Smooth muscle cell (in vitro differentiated cells): ENCODE measurements around the gene ARHGEF10L. TPM values are rescaled to one million over a fixed set of nuclear protein-coding genes. Genes with fewer than 3 reads are reported as not detected.

Experiments used
- DNase-seq: peaks from one replicate; lab custom pipeline; 2025; ENCODE audit not compliant: unreplicated experiment; lab: John Stamatoyannopoulos, UW
- H2AFZ ChIP-seq: fragments of 200-600 bp; sonication (generic); 2 replicates; pipeline ENCODE4 v1.6.0; 2016; ENCODE audit warnings: antibody characterized with exemption, low read depth, mild to moderate bottlenecking
- H3F3A ChIP-seq: fragments of 200-600 bp; sonication (generic); 2 replicates; pipeline ENCODE4 v1.6.0; 2017; ENCODE audit warnings: antibody characterized with exemption, low read depth
- H3K27ac ChIP-seq: fragments of 200-600 bp; sonication (generic); 2 replicates; pipeline ENCODE4 v1.5.1; 2016; ENCODE audit warnings: low read depth, mild to moderate bottlenecking
- H3K27me3 ChIP-seq: fragments of 200-600 bp; sonication (generic); 2 replicates; pipeline ENCODE4 v1.6.1; 2016; ENCODE audit warnings: low read depth, mild to moderate bottlenecking
- H3K36me3 ChIP-seq: fragments of 200-600 bp; sonication (generic); 2 replicates; pipeline ENCODE4 v1.5.1; 2016; ENCODE audit warnings: low read depth
- H3K4me1 ChIP-seq: fragments of 200-600 bp; sonication (generic); 2 replicates; pipeline ENCODE4 v1.5.1; 2016; ENCODE audit warnings: low read depth
- H3K4me2 ChIP-seq: fragments of 200-600 bp; sonication (generic); 2 replicates; pipeline ENCODE4 v1.6.0; 2016; ENCODE audit warnings: mild to moderate bottlenecking
- H3K4me3 ChIP-seq: fragments of 200-600 bp; sonication (generic); 2 replicates; pipeline ENCODE4 v1.5.1; 2016; ENCODE audit warnings: mild to moderate bottlenecking
- H3K79me2 ChIP-seq: fragments of 200-600 bp; sonication (generic); 2 replicates; pipeline ENCODE4 v1.6.0; 2016; ENCODE audit warnings: low read depth, mild to moderate bottlenecking
- H3K9ac ChIP-seq: fragments of 200-600 bp; sonication (generic); 2 replicates; pipeline ENCODE4 v1.6.0; 2016; ENCODE audit warnings: low read depth
- H3K9me3 ChIP-seq: fragments of 200-600 bp; sonication (generic); replicated peaks from 2 replicates; pipeline ENCODE4 v1.5.1; 2016; ENCODE audit warnings: low read depth
- H4K20me1 ChIP-seq: fragments of 200-600 bp; sonication (generic); 2 replicates; pipeline ENCODE4 v1.6.0; 2016; ENCODE audit warnings: low read depth
- CTCF ChIP-seq: fragments of 200-600 bp; sonication (generic); IDR thresholded peaks from 2 replicates; pipeline ENCODE4 v1.5.1; 2017; ENCODE audit warnings: borderline replicate concordance, mild to moderate bottlenecking, antibody characterized with exemption; ENCODE audit not compliant: insufficient read depth, poor library complexity, severe bottlenecking
- WGBS: methylation state at CpG from one replicate; pipeline ENCODE4 v1.1.7; 2016; ENCODE audit warnings: low lambda C conversion rate; 5-methylcytosine and 5-hydroxymethylcytosine counted together
- polyA plus RNA-seq: library from polyadenylated mRNA; unstranded; fragments of >200 nt; fragmentation: Nextera tagmentation; extraction: Ambion mirVana; gene quantifications from 2 replicates; pipeline ENCODE4 v1.2.1, GENCODE V29; 2016
- total RNA-seq: library from RNA; depleted of rRNA; stranded (reverse); fragments of >200 nt; gene quantifications from 2 replicates; pipeline ENCODE4 v1.2.3, GENCODE V29; 2014

ARHGEF10L gene
- total and polyA plus RNA-seq, 2 experiments from 2014 or later = 6.6 to 13.7 TPM

GRCh38 chr1:17605582-17606344 lies 66.3 kb downstream of the ARHGEF10L start:
- 89% methylated on average over 15 of the region's 15 CpGs for WGBS
- Histone ChIP-seq H3K4me2 (no peak overlapping the region), H3K9me3 (no peaks in the 10 kb centered on the region), H3F3A (no peaks in the 10 kb centered on the region), H3K27ac (no peak overlapping the region), H3K27me3 (no peaks in the 10 kb centered on the region), H3K4me1 (no peaks in the 10 kb centered on the region), H3K79me2 (no peaks in the 10 kb centered on the region), H2AFZ (no peak overlapping the region), H3K36me3 (no peaks in the 10 kb centered on the region), H3K9ac (no peak overlapping the region), H3K4me3 (no peak overlapping the region), H4K20me1 (peaks cover 23% of the 10 kb centered on the region)
- DNase-seq = no peak
- TF ChIP-seq CTCF = no peak

GRCh38 chr1:17606826-17607440 lies 67.4 kb downstream of the ARHGEF10L start:
- H3K9ac ChIP-seq = no peak overlapping the region
- H3K27ac ChIP-seq = no peak overlapping the region
- no peaks in the 10 kb centered on the region for H3K27me3 ChIP-seq
- H3F3A ChIP-seq = no peaks in the 10 kb centered on the region
- H3K4me3 ChIP-seq = no peak overlapping the region
- no peak overlapping the region for H2AFZ ChIP-seq
- H4K20me1 ChIP-seq = peaks cover 17% of the 10 kb centered on the region
- no peaks in the 10 kb centered on the region for H3K36me3 ChIP-seq
- peak; percentile 43 for DNase-seq
- H3K4me2 ChIP-seq = no peak overlapping the region
- no peaks in the 10 kb centered on the region for H3K79me2 ChIP-seq
- TF ChIP-seq CTCF = peak; percentile 94
- H3K4me1 ChIP-seq = no peaks in the 10 kb centered on the region
- no peaks in the 10 kb centered on the region for H3K9me3 ChIP-seq
- WGBS = 68% methylated on average over 14 of the region's 14 CpGs

GRCh38 chr1:17607644-17608581 lies 68.4 kb downstream of the ARHGEF10L start:
- Histone ChIP-seq H3K4me3 (no peak overlapping the region), H3K36me3 (no peaks in the 10 kb centered on the region), H3K9me3 (no peaks in the 10 kb centered on the region), H2AFZ (no peak overlapping the region), H3K27ac (no peak overlapping the region), H3K9ac (no peak overlapping the region), H3K79me2 (no peaks in the 10 kb centered on the region), H3F3A (no peaks in the 10 kb centered on the region), H4K20me1 (peaks cover 14% of the 10 kb centered on the region), H3K4me1 (no peaks in the 10 kb centered on the region), H3K27me3 (no peaks in the 10 kb centered on the region), H3K4me2 (no peak overlapping the region)
- no peak for TF ChIP-seq CTCF
- WGBS = 96% methylated on average over 29 of the region's 34 CpGs
- no peak for DNase-seq
